CD4-positive, alpha-beta memory T cell (primary cell): Measurements from ENCODE around the gene PHACTR3. TPM values are rescaled to one million over a fixed set of nuclear protein-coding genes. Genes with fewer than 3 reads are reported as not detected.

Experiments
- CTCF ChIA-PET: fragments of 350-600 bp; sonication (Branson Sonifier 250); formaldehyde crosslinking; loops from one replicate; lab custom pipeline; 2021; ENCODE audit warnings: inconsistent platforms; ENCODE audit not compliant: partially characterized antibody; lab: Charles Lee
- POLR2A ChIA-PET: fragments of 350-600 bp; sonication (Branson Sonifier 250); formaldehyde crosslinking; loops from one replicate; lab custom pipeline; 2021; ENCODE audit not compliant: partially characterized antibody; lab: Charles Lee
- DNase-seq, 5 donors: peaks; one replicate each; pipeline versions ENCODE4 v3.0.0 to v3.0.0-alpha.2; 2020 to 2022; ENCODE audit warnings: mixed read lengths in 1 of 5
- H3K27ac ChIP-seq: one replicate; pipeline ENCODE4 v1.7.0; 2013; ENCODE audit warnings: low read depth, low read length
- H3K27me3 ChIP-seq: 2 replicates; pipeline ENCODE4 v1.7.0; 2013; ENCODE audit warnings: mild to moderate bottlenecking, low read length, moderate library complexity; ENCODE audit not compliant: insufficient read depth
- H3K36me3 ChIP-seq: 2 replicates; pipeline ENCODE4 v1.7.0; 2013; ENCODE audit warnings: mild to moderate bottlenecking, low read length, moderate library complexity; ENCODE audit not compliant: insufficient read depth
- H3K4me1 ChIP-seq: 2 replicates; pipeline ENCODE4 v1.7.0; 2013; ENCODE audit warnings: mild to moderate bottlenecking, low read length, moderate library complexity; ENCODE audit not compliant: insufficient read depth
- H3K4me3 ChIP-seq, 2 donors: one replicate each; pipeline ENCODE4 v1.7.0; 2013; ENCODE audit warnings: low read length in 2 of 2, mild to moderate bottlenecking in 1 of 2
- H3K9me3 ChIP-seq, 2 donors: one replicate each; pipeline ENCODE4 v1.7.0; 2013; ENCODE audit warnings: low read length in 2 of 2, control low read depth in 1 of 2; ENCODE audit not compliant: control insufficient read depth in 1 of 2
- H3K27ac Mint-ChIP-seq, 7 donors: one replicate each; pipeline ENCODE4 v1.8.0; 2020 to 2021; ENCODE audit warnings: mixed read lengths in 7 of 7, mild to moderate bottlenecking in 6 of 7, inconsistent platforms in 3 of 7, moderate library complexity in 3 of 7
- H3K27me3 Mint-ChIP-seq, 2 donors: one replicate each; pipeline ENCODE4 v1.8.0; 2020 to 2021; ENCODE audit warnings: mixed read lengths in 2 of 2
- H3K36me3 Mint-ChIP-seq, 2 donors: one replicate each; pipeline ENCODE4 v1.8.0; 2020 to 2021; ENCODE audit warnings: mixed read lengths in 2 of 2, inconsistent platforms in 1 of 2, mild to moderate bottlenecking in 1 of 2
- H3K4me1 Mint-ChIP-seq, 4 donors: one replicate each; pipeline ENCODE4 v1.8.0; 2020 to 2021; ENCODE audit warnings: mixed read lengths in 4 of 4, mild to moderate bottlenecking in 1 of 4
- H3K4me3 Mint-ChIP-seq, 8 donors: one replicate each; pipeline ENCODE4 v1.8.0; 2020 to 2021; ENCODE audit warnings: mixed read lengths in 8 of 8, mild to moderate bottlenecking in 7 of 8, moderate library complexity in 6 of 8, inconsistent platforms in 3 of 8
- H3K9me3 Mint-ChIP-seq, 8 donors: one replicate each; pipeline ENCODE4 v1.8.0; 2020 to 2021; ENCODE audit warnings: mixed read lengths in 8 of 8, mild to moderate bottlenecking in 5 of 8, inconsistent platforms in 3 of 8, moderate library complexity in 1 of 8
- intact Hi-C: fragments of 100-400 bp; cut with micrococcal nuclease; formaldehyde crosslinking; loops from one replicate; pipeline ENCODE4 v1.15.1; 2023
- polyA plus RNA-seq, 2 donors: library from polyadenylated mRNA; unstranded; fragments of 300-500 nt; fragmentation: Illumina TruSeq; gene quantifications; one replicate each; pipeline ENCODE4 v1.2.3, GENCODE V29; 2021
- total RNA-seq, 2 experiments: library from RNA; stranded (reverse); gene quantifications; one replicate each; pipeline ENCODE4 v1.2.3, GENCODE V29; 2021

The PHACTR3 gene
- total and polyA plus RNA-seq, 4 experiments from 2014 or later, result not detected

DNA sequence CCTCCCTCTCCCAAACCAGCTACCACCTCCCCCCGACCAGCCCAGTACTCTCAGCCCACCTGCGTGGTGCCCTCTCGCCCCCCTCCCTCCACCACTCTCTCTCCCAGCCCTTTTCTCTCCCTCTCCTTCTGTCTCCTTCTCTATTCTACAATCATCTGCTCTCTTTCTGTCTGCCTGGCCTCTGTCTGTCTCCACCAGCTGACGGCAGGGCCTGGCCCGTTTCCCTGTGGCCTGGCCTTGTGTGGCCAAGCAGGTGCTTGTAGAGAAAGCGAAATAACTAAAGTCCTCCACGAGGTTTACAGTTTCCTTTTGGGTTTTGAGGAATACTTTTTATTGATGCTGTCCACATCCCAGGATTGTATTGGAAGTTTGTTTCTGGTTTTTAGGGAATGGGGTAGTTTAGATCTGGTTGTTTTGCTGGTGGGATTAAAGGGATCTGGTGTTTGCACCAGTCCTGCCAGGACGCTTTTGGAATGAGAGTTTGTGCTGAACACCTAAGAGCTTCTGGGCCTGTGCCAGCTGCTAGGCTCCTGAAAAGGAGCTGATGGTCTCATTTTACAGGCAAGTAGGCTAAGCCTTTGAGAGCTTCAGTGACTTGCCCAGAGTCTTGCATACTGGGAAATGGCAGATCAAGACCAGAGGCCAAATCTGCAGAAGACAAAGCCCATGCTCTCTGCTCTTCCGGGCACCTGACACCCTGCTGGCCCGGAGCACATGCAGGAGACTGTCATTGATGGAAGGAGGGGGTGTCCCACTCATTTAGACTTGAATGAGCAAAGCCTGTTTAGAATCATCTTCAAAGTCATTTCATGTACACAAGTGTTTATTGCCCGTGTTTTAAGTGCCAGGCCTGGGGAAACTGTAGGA, 167.4 kb downstream of the PHACTR3 start:
- intact Hi-C loops, result no loop called here
- no peak for DNase-seq
- Histone ChIP-seq H3K27ac (no peak overlapping the region), H3K36me3 (no peaks in the 10 kb centered on the region), H3K4me1 (no peaks in the 10 kb centered on the region), H3K27me3 (no peaks in the 10 kb centered on the region), H3K9me3 (no peaks in the 10 kb centered on the region), H3K4me3 (no peak overlapping the region)
- Mint-ChIP-seq H3K27me3 (peaks cover 0 to 3% of the 10 kb centered on the region in 2 donors), H3K4me1 (no peaks in the 10 kb centered on the region), H3K4me3 (no peak overlapping the region), H3K36me3 (no peaks in the 10 kb centered on the region), H3K9me3 (no peaks in the 10 kb centered on the region), H3K27ac (no peak overlapping the region)
- POLR2A ChIA-PET, result no interaction called here
- CTCF ChIA-PET, result no interaction called here

DNA sequence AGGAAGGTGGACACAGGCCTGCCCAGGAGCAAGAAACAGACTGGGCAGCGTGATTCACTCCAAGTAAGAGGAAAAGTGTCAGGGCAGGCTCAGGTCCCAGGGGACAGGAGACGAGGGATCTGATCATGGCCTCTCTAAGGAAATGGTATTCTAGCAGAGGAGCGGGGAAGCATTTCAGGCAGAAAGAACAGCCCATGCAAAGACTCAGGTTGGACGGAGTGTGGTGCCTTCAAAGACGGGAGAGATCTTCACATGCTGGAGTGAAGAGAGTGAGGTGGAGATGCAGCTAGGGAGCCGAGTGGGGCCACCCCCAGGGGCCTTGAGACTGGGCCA, 168.0 kb downstream of the PHACTR3 start:
- no peaks in the 10 kb centered on the region for H3K4me1 ChIP-seq
- Mint-ChIP-seq H3K27ac (no peak overlapping the region), H3K4me3 (no peak overlapping the region), H3K27me3 (peaks cover 0 to 3% of the 10 kb centered on the region in 2 donors), H3K9me3 (no peaks in the 10 kb centered on the region), H3K36me3 (no peaks in the 10 kb centered on the region), H3K4me1 (no peaks in the 10 kb centered on the region)
- DNase-seq, result no peak
- H3K36me3 ChIP-seq, result no peaks in the 10 kb centered on the region
- H3K27me3 ChIP-seq, result no peaks in the 10 kb centered on the region
- H3K9me3 ChIP-seq, result no peaks in the 10 kb centered on the region
- H3K4me3 ChIP-seq, result no peak overlapping the region
- no peak overlapping the region for H3K27ac ChIP-seq
- intact Hi-C loops, result no loop called here
- POLR2A ChIA-PET, result no interaction called here
- CTCF ChIA-PET, result no interaction called here

DNA sequence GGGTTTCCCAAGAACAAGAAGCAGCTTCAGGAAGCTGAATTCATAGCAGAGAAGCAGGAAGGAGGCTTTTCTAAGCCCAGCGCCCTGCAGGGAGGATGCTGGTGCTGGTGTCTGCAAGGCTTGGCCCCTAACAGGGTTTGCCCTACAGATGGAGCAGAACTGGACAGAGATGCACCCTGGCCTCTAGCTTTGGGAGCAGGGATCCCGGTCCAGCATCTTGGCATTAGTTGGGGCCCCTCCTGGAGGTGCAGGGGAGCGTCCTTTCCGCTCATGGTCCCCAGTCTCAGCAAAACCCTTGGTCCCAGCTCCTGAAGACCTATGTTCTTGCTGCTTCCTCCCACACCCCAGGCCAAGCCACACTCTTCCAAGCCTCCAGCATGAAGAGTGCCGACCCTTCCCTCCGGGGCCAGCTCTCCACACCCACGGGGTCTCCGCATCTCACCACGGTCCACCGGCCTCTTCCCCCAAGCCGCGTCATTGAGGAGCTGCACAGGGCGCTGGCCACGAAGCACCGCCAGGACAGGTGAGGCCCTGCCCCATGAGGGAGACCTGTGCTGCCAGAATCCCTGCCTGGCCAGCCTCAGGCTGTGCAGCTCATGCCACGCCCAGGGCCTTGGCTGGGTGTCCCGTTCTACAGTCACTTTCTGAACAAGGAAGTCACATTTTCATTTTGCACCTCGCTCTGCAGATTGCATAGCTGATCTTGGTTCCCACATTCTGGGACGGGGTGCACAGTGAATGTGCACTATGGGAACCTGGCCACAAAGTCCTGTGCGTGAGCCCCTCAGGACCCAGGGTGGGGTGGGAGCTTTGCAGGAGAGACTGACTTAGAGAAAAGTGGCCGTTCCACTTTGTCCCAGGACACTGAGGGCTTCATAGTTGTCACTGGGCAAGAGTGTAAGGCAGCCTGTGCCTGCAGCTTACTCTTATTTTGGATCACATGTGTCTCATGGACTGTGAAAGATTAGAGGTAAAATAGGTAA, 168.9 kb downstream of the PHACTR3 start:
- H3K36me3 Mint-ChIP-seq, result no peaks in the 10 kb centered on the region
- Histone ChIP-seq H3K9me3 (no peaks in the 10 kb centered on the region), H3K4me1 (no peaks in the 10 kb centered on the region), H3K27me3 (no peaks in the 10 kb centered on the region), H3K4me3 (no peak overlapping the region), H3K36me3 (no peaks in the 10 kb centered on the region), H3K27ac (no peak overlapping the region)
- intact Hi-C loops, result no loop called here
- H3K9me3 Mint-ChIP-seq, result no peaks in the 10 kb centered on the region
- POLR2A ChIA-PET, result no interaction called here
- CTCF ChIA-PET, result interaction anchor here (1.5 kb wide), 1 partner anchor 10 kb away, joined by 4 read pairs; no protein-coding TSS in a partner anchor
- peaks cover 0 to 3% of the 10 kb centered on the region in 2 donors for H3K27me3 Mint-ChIP-seq
- H3K4me1 Mint-ChIP-seq, result no peaks in the 10 kb centered on the region
- no peak overlapping the region for H3K27ac Mint-ChIP-seq
- no peak overlapping the region for H3K4me3 Mint-ChIP-seq
- no peak for DNase-seq

DNA sequence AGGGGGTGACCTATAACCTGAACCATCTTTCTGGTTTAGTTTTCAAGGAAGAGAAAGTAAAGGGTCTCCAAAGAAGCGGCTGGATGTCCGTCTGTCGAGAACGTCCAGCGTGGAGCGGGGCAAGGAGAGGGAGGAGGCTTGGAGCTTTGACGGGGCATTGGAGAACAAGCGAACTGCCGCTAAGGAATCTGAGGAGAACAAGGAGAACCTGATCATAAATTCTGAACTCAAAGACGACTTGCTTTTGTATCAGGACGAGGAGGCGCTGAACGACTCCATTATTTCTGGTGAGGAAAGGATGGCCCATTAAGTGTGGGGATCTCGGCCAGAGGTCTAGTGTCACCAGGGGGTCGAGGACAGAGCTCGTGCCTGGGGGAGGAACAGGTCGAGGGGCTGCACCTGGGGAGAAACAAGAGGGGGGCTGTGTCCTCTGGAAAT, 169.9 kb downstream of the PHACTR3 start:
- ChIA-PET CTCF (interaction anchor here (1.5 kb wide), 1 partner anchor 9 kb away, joined by 4 read pairs; no protein-coding TSS in a partner anchor), POLR2A (no interaction called here)
- Histone ChIP-seq H3K4me3 (no peak overlapping the region), H3K27ac (no peak overlapping the region), H3K4me1 (no peaks in the 10 kb centered on the region), H3K9me3 (no peaks in the 10 kb centered on the region), H3K36me3 (no peaks in the 10 kb centered on the region), H3K27me3 (no peaks in the 10 kb centered on the region)
- intact Hi-C loops, result no loop called here
- Mint-ChIP-seq H3K36me3 (no peaks in the 10 kb centered on the region), H3K27ac (no peak overlapping the region), H3K4me1 (no peaks in the 10 kb centered on the region), H3K27me3 (peaks cover 0 to 3% of the 10 kb centered on the region in 2 donors), H3K4me3 (no peak overlapping the region), H3K9me3 (no peaks in the 10 kb centered on the region)
- DNase-seq, result no peak

DNA sequence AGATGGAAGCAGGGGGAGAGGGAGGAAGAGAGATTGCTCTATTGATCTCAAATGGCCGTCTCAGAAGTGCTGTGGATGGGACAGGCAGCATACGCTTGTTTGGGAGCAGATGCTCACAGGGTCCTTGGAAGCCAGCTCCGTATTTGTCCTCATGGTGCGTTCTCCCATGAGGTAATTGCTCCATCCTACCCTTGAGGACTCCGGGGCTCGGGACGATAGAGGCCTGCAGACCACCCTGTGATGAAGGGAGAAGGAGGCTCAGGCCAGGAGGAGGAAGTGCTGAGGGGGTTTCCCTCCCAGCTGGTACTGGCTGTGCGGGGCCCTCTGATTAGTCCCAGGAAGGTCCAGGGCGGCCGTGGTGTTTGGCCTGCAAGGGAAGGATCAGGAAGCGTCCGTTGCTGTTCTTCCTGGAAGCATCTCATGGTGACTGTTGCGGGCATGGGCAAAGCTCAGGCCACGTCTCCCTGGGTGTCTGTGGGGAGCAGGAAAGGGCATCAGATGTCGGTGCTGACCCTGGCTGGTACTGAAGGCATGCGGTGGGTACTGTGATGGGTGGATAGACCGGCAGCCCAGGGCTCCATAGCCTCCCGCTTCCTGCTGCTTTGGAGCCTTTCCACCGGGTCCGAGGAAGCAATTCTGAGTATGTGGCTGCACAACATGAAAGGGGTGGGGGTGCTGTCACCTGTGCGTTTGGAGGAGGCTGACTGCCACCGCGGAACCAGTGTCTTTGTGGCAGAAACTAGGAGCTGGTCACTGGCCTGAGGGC, 170.8 kb downstream of the PHACTR3 start:
- no peaks in the 10 kb centered on the region for H3K9me3 ChIP-seq
- no peak overlapping the region for H3K4me3 ChIP-seq
- CTCF ChIA-PET, result no interaction called here
- no peaks in the 10 kb centered on the region for H3K36me3 ChIP-seq
- no peak for DNase-seq
- H3K27ac ChIP-seq, result no peak overlapping the region
- Mint-ChIP-seq H3K4me3 (no peak overlapping the region), H3K27ac (no peak overlapping the region), H3K36me3 (no peaks in the 10 kb centered on the region), H3K27me3 (peaks cover 0 to 3% of the 10 kb centered on the region in 2 donors), H3K4me1 (no peaks in the 10 kb centered on the region), H3K9me3 (no peaks in the 10 kb centered on the region)
- POLR2A ChIA-PET, result no interaction called here
- H3K4me1 ChIP-seq, result no peaks in the 10 kb centered on the region
- intact Hi-C loops, result no loop called here
- no peaks in the 10 kb centered on the region for H3K27me3 ChIP-seq

DNA sequence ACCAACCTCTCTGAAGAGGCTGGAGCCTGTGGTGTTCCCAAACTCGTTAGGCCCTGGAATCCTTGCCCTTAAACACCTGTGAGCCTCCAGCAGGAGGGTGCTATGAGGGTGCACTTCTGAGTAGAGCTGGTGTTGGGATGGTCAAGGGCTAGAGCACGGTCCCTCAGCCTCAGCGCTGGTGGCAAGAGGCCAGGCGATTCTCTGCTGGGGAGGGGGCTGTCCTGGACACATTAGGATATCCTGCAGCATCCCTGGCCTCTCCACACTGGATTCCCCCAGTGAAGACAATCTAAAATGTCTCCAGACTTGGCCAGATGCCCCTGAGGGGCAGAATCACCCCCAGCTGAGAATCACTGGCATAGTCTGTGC, 171.3 kb downstream of the PHACTR3 start:
- no peak for DNase-seq
- H3K4me1 Mint-ChIP-seq, result no peaks in the 10 kb centered on the region
- peaks cover 0 to 3% of the 10 kb centered on the region in 2 donors for H3K27me3 Mint-ChIP-seq
- no peaks in the 10 kb centered on the region for H3K36me3 ChIP-seq
- no peaks in the 10 kb centered on the region for H3K9me3 Mint-ChIP-seq
- H3K4me3 Mint-ChIP-seq, result no peak overlapping the region
- H3K27ac Mint-ChIP-seq, result no peak overlapping the region
- no peaks in the 10 kb centered on the region for H3K27me3 ChIP-seq
- no peak overlapping the region for H3K4me3 ChIP-seq
- POLR2A ChIA-PET, result no interaction called here
- intact Hi-C loops, result no loop called here
- CTCF ChIA-PET, result no interaction called here
- no peaks in the 10 kb centered on the region for H3K4me1 ChIP-seq
- H3K9me3 ChIP-seq, result no peaks in the 10 kb centered on the region
- no peak overlapping the region for H3K27ac ChIP-seq
- H3K36me3 Mint-ChIP-seq, result no peaks in the 10 kb centered on the region
